Naive thymus-derived CD8-positive, alpha-beta T cell (primary cell): ENCODE results near the gene ARNT2. TPM values are rescaled to one million over a fixed set of nuclear protein-coding genes. Genes with fewer than 3 reads are reported as not detected.

ENCODE experiments used
- ATAC-seq, 2 donors: fragments of 150-1000 bp; cut with Tn5 transposase in 1 of 2; sonication (Bioruptor Pico), chemical (Tn5 transposase) in 1 of 2; 1 replicate in 1 of 2; 2 replicates in 1 of 2; pipeline ENCODE4 v1.10.0; 2021; ENCODE audit warnings: mild to moderate bottlenecking in 2 of 2, moderate library complexity in 2 of 2
- POLR2A ChIA-PET: fragments of 350-600 bp; sonication (Branson Sonifier 250); formaldehyde crosslinking; loops from one replicate; lab custom pipeline; 2021; ENCODE audit warnings: antibody characterized with exemption; lab: Charles Lee
- DNase-seq, 10 donors: peaks; one replicate each; pipeline versions ENCODE4 v3.0.0 to v3.0.0-alpha.2; 2020 to 2022
- H3K27ac Mint-ChIP-seq, 10 donors: one replicate each; pipeline ENCODE4 v1.8.0; 2020 to 2022; ENCODE audit warnings: mild to moderate bottlenecking in 10 of 10, mixed read lengths in 10 of 10, moderate library complexity in 4 of 10, inconsistent platforms in 1 of 10
- H3K27me3 Mint-ChIP-seq, 5 donors: one replicate each; pipeline ENCODE4 v1.8.0; 2021 to 2022; ENCODE audit warnings: mixed read lengths in 5 of 5
- H3K36me3 Mint-ChIP-seq, 3 donors: one replicate each; pipeline ENCODE4 v1.8.0; 2020 to 2022; ENCODE audit warnings: mixed read lengths in 3 of 3, mild to moderate bottlenecking in 2 of 3, inconsistent platforms in 1 of 3
- H3K4me1 Mint-ChIP-seq, 4 donors: one replicate each; pipeline ENCODE4 v1.8.0; 2021 to 2022; ENCODE audit warnings: mixed read lengths in 4 of 4
- H3K4me3 Mint-ChIP-seq, 10 donors: one replicate each; pipeline ENCODE4 v1.8.0; 2020 to 2022; ENCODE audit warnings: mild to moderate bottlenecking in 10 of 10, mixed read lengths in 10 of 10, moderate library complexity in 6 of 10, inconsistent platforms in 1 of 10
- H3K9me3 Mint-ChIP-seq, 9 donors: one replicate each; pipeline ENCODE4 v1.8.0; 2020 to 2022; ENCODE audit warnings: mixed read lengths in 9 of 9, mild to moderate bottlenecking in 3 of 9, inconsistent platforms in 1 of 9, moderate library complexity in 1 of 9
- polyA plus RNA-seq, 3 donors: library from polyadenylated mRNA; unstranded; fragments of 300-500 nt; fragmentation: Illumina TruSeq; gene quantifications; one replicate each; pipeline ENCODE4 v1.2.3, GENCODE V29; 2021
- total RNA-seq, 8 experiments: library from RNA in 2 of 8; stranded (reverse) in 2 of 8; gene quantifications; one replicate each; pipeline ENCODE4 v1.2.3 and lab custom pipeline; 2021 to 2026

Gene ARNT2
- total and polyA plus RNA-seq, 5 experiments from 2014 or later, result not detected

DNA sequence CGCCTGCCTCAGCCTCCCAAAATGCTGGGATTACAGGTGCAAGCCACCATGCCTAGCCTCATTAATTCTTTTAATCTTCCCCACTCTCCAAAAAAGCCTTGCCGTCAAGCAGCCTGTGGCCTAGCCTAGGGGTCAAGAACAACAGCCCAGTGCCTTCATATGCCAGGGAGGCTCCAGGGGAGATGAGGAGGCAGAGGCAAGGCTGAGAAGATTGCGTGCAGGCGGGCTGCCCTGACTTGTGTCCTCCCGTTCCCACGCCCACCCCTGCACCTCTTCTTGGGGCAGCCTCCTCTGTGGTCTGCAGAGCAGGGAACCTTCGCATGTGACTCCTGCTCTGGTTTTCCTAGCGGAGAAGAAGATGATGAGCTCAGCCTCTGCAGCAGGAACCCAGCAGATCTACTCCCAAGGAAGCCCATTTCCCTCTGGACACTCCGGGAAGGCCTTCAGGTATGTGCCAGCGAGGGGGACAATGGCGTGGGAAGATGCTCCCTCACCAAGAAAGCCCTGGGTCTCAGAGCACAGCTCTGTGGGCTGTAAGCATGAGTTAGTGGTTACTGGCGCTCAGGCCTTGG is 172.4 kb downstream of the ARNT2 start:
- ATAC-seq, result no peak
- Mint-ChIP-seq H3K9me3 (peaks cover 0 to 2% (median 0%) of the 10 kb centered on the region in 9 donors), H3K27me3 (peaks cover 0 to 15% (median 0%) of the 10 kb centered on the region in 5 donors), H3K4me3 (no peak overlapping the region), H3K36me3 (no peaks in the 10 kb centered on the region), H3K27ac (no peak overlapping the region), H3K4me1 (no peaks in the 10 kb centered on the region)
- no peak for DNase-seq
- POLR2A ChIA-PET, result no interaction called here

DNA sequence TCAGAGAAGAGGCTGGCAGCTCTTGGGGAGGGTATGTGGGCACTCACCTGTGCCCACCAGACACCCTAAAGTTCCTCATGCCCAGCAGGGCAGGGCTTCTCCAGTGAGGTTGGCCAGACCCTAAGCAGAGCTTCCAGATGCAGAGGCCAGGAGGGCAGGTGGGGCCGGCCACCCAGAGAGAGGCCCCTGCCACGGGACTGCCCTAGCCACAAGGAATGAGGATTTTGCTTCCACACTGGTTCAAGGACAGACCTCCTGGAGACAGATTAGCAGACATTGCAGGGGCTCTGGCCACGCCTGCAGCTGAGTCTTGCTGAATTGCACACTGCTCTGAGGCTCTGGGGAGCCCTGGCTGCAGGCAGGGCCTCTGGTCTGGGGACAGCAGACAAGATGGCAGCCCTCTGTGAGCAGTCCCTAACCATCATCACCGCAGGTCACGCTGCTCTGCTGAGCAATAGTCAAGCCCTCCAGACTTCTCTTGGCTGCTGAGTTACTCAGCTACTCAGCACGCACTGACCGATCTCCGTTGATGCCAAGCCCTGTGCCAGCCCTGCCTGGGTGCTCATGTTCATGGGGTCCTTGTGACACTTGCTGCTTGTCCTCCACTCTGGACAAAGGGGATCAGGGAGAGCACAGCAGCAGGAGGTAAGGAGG is 173.5 kb downstream of the ARNT2 start:
- H3K9me3 Mint-ChIP-seq, result peaks cover 0 to 2% (median 0%) of the 10 kb centered on the region in 9 donors
- DNase-seq, result no peak
- H3K4me3 Mint-ChIP-seq, result no peak overlapping the region
- H3K27ac Mint-ChIP-seq, result no peak overlapping the region
- ATAC-seq, result no peak
- peaks cover 0 to 11% (median 0%) of the 10 kb centered on the region in 5 donors for H3K27me3 Mint-ChIP-seq
- POLR2A ChIA-PET, result interaction anchor here (0.6 kb wide), 1 partner anchor 184 kb away, joined by 3 read pairs; no protein-coding TSS in a partner anchor
- H3K4me1 Mint-ChIP-seq, result no peaks in the 10 kb centered on the region
- H3K36me3 Mint-ChIP-seq, result no peaks in the 10 kb centered on the region

DNA sequence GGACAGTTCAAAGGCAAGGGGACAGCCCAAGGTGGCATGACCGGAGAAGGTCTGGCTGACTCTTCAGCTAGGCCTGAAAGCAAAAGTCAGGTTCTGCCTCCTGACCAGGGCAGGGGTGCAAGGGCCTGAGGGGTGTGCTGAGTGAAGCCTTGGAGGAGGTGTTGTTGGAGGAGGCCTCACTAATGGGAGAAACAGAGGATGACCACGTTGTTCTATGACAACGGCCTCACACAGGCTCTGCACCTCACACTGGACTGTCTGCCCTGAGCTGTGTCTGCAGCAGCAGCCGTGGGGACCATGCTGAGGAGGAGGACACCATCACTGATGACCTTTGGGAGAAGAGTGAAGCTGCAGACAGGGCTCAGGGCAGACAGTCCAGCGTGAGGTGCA is 174.0 kb downstream of the ARNT2 start:
- Mint-ChIP-seq H3K4me3 (no peak overlapping the region), H3K4me1 (no peaks in the 10 kb centered on the region), H3K27ac (no peak overlapping the region), H3K27me3 (peaks cover 0 to 15% (median 0%) of the 10 kb centered on the region in 5 donors), H3K9me3 (peaks cover 0 to 2% (median 0%) of the 10 kb centered on the region in 9 donors), H3K36me3 (no peaks in the 10 kb centered on the region)
- ATAC-seq (no peak), DNase-seq (no peak)
- POLR2A ChIA-PET, result no interaction called here

DNA sequence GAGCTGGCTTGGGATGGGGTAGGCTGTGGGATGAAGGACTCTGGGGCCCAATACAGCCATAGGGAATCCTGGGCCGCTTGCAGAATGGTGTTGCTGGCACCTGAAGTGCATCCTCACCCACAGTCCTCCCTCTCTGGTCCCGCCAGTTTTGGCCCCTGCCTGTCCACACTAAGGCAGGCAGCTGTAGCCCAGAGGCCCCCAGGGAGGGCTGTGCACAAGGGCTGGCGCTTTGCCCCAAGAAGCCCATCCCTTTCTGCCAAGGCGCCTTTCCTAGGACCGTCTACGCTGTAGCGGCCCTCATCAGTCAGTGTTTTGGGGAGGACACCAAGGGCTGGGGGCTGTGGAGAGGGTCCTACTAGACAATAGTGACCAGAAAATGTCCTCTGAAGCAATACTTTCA is 174.7 kb downstream of the ARNT2 start:
- no peaks in the 10 kb centered on the region for H3K36me3 Mint-ChIP-seq
- peaks cover 0 to 18% (median 5%) of the 10 kb centered on the region in 5 donors for H3K27me3 Mint-ChIP-seq
- no peak for ATAC-seq
- no peak for DNase-seq
- H3K4me3 Mint-ChIP-seq, result no peak overlapping the region
- H3K4me1 Mint-ChIP-seq, result no peaks in the 10 kb centered on the region
- H3K27ac Mint-ChIP-seq, result no peak overlapping the region
- POLR2A ChIA-PET, result no interaction called here
- peaks cover 0 to 2% (median 0%) of the 10 kb centered on the region in 9 donors for H3K9me3 Mint-ChIP-seq

- Mint-ChIP-seq H3K36me3 (no peaks in the 10 kb centered on the region), H3K9me3 (no peaks in the 10 kb centered on the region), H3K4me3 (no peak overlapping the region), H3K27ac (no peak overlapping the region), H3K27me3 (peaks cover 0 to 15% (median 7%) of the 10 kb centered on the region in 5 donors), H3K4me1 (no peaks in the 10 kb centered on the region)
- no peak for ATAC-seq
- no peak for DNase-seq
- POLR2A ChIA-PET, result no interaction called here
These were observed 175.4 kb downstream of the ARNT2 start for GRCh38 chr15:80579611-80580010.

DNA sequence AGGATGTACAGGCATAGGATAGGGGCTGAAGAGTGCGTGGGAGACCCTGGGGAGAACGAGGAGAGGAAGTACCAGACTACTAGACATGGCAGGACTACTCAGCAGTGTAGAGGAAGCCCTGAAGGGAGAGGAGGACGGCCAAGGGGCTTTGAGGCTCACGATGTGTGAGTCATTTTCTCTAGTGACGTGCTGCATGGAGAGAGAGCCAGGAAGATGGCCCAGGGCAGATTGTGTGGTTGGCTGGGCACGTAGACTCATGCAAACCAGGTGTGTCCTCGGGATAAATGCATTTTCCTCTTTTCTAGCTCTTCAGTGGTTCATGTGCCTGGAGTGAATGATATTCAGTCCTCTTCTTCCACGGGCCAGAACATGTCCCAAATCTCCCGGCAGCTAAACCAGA is 175.9 kb downstream of the ARNT2 start:
- Mint-ChIP-seq H3K36me3 (no peaks in the 10 kb centered on the region), H3K4me3 (no peak overlapping the region), H3K27me3 (peaks cover 0 to 13% (median 7%) of the 10 kb centered on the region in 5 donors), H3K27ac (no peak overlapping the region), H3K9me3 (no peaks in the 10 kb centered on the region), H3K4me1 (no peaks in the 10 kb centered on the region)
- DNase-seq (no peak), ATAC-seq (no peak)
- POLR2A ChIA-PET, result no interaction called here

DNA sequence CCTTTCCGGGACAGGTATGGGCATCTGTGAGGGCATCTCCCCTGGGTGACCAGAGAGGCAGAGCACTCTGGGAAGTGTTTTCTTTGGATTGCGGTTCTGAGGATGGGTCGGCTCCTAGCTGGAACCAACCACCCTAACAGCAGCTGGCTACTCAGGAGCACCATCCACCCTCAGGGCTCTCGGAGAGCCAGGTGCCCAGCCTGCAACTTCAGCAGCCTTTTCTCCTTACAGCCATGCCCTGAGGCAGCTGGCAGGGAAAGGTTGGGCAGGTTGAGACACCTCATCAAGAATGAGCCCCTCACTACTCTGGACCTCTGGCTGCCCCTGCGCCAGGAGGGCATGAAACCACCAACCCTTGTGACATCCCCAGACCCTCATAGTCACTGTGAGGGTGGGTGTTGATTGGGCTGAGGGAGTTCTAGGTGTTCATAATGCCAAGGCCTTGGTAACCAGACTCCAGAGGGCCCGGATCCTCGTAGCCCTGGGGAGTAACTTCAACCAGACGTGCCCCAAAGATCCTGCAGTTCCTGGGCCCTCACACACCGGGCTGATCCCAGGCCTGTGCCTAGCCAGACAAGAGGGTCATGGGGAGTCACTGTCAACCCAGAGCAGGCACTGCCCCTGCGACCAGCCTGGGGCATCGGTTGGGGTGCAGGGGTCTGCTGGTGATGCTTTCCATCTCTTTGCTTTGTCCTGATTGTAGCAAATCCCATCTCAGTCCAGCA is 176.5 kb downstream of the ARNT2 start:
- H3K4me1 Mint-ChIP-seq, result no peaks in the 10 kb centered on the region
- DNase-seq (peak in 1 of 10 donors; percentile 34), ATAC-seq (no peak)
- no peak overlapping the region for H3K27ac Mint-ChIP-seq
- H3K36me3 Mint-ChIP-seq, result no peaks in the 10 kb centered on the region
- POLR2A ChIA-PET, result no interaction called here
- H3K4me3 Mint-ChIP-seq, result no peak overlapping the region
- no peaks in the 10 kb centered on the region for H3K9me3 Mint-ChIP-seq
- H3K27me3 Mint-ChIP-seq, result peaks cover 0 to 13% (median 7%) of the 10 kb centered on the region in 5 donors

GRCh38 chr15:80581976-80582375 is 177.8 kb downstream of the ARNT2 start:
- Mint-ChIP-seq H3K36me3 (no peaks in the 10 kb centered on the region), H3K9me3 (no peaks in the 10 kb centered on the region), H3K4me3 (no peak overlapping the region), H3K4me1 (no peaks in the 10 kb centered on the region), H3K27me3 (peaks cover 0 to 13% (median 9%) of the 10 kb centered on the region in 5 donors), H3K27ac (no peak overlapping the region)
- ATAC-seq (no peak), DNase-seq (peak in 1 of 10 donors; percentile 11)
- POLR2A ChIA-PET, result no interaction called here

DNA sequence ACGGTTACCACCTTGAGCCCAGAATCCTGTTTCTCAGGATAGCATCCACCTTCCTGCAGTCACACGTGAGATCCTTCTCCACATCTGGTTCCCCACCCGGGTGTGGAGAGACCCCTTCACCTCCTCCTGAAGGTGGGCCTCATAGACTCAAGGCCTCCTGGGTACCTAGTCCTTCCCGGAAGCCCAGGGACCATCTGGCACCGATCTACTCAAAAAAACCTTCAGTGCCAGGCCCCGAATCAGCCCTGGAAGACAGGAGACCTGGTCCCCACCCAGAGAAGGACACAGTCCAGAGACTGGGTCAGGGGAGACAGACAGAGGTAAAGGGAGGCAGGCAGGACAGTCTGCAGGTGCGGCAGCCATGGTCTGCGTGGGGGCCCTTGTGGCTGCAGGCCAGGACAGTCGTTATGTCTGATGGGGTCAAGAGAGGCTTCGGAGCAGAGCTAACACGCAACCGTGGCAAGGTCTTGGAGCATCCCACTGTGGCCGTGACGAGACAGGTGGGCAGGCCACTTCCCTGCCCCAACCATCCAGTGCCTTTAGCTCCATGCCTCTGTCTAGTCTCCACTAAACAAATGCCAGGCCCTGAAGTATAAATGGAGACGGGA is 178.7 kb downstream of the ARNT2 start:
- no peak for ATAC-seq

GRCh38 chr15:80584561-80584964 is 180.4 kb downstream of the ARNT2 start:
- H3K4me1 Mint-ChIP-seq, result no peaks in the 10 kb centered on the region
- ATAC-seq, result no peak
- POLR2A ChIA-PET, result no interaction called here
- no peaks in the 10 kb centered on the region for H3K36me3 Mint-ChIP-seq
- H3K9me3 Mint-ChIP-seq, result no peaks in the 10 kb centered on the region
- no peak overlapping the region for H3K27ac Mint-ChIP-seq
- peaks cover 0 to 10% (median 9%) of the 10 kb centered on the region in 5 donors for H3K27me3 Mint-ChIP-seq
- no peak for DNase-seq
- no peak overlapping the region for H3K4me3 Mint-ChIP-seq

More for the DNA sequence above, 178.7 kb downstream of the ARNT2 start:
- Mint-ChIP-seq H3K36me3 (no peaks in the 10 kb centered on the region), H3K9me3 (no peaks in the 10 kb centered on the region), H3K27me3 (peaks cover 0 to 12% (median 9%) of the 10 kb centered on the region in 5 donors), H3K4me1 (no peaks in the 10 kb centered on the region), H3K4me3 (no peak overlapping the region), H3K27ac (peak overlapping the region in 1 of 10 donors; percentile 51)
- POLR2A ChIA-PET, result no interaction called here
- DNase-seq, result no peak

DNA sequence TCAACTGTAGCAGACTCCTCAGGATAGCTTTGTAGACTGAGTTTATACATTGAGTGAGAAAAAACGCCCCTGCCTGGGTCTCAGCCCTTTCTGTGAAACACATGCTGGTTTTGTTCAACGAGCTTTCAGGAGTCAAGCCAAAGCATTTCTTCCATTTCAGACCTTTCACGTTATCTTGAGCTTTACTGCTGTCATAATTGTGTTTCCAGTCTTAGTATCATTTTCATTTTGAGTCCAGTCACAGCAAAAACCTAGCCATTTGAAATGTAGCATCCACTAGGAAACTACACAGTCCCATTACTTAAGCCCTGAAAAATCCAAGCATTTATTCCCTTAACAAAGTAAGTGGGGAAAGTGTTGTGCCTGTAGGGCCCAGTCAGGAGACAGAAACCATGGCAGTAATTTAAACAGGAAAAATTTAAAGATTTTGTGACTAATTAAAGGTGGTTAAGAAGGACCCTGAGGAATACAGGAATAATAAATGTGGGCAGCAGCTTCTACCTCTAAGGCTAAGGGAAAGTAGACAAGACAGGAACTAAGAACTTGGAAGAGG is 180.9 kb downstream of the ARNT2 start:
- Mint-ChIP-seq H3K9me3 (no peaks in the 10 kb centered on the region), H3K4me1 (no peaks in the 10 kb centered on the region), H3K4me3 (no peak overlapping the region), H3K36me3 (no peaks in the 10 kb centered on the region), H3K27ac (no peak overlapping the region), H3K27me3 (peaks cover 0 to 10% (median 9%) of the 10 kb centered on the region in 5 donors)
- no peak for ATAC-seq
- POLR2A ChIA-PET, result no interaction called here
- DNase-seq, result no peak

DNA sequence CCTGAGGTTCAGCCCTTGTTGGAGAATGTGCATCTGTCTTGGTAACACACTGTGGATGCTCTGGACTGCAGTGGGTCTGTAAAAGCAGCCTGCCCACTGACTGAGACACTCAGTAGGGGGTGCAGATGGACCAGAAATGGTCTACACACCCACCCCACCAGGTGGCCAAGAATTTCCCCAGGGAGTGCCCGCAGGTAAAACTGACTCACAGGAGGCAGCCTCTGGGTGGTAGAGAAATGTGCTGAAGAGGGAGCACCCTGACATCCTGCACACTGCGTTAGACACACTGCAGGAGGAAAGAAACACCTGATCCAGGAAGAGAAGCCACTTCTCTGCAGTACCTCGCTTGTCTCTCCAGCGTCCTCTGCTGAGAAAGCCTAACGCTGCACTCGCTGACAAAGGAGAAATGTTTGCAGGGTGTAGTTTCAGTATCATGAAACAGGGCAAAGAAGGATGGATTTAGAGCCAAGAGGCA is 181.4 kb downstream of the ARNT2 start:
- Mint-ChIP-seq H3K4me1 (no peaks in the 10 kb centered on the region), H3K27ac (no peak overlapping the region), H3K36me3 (no peaks in the 10 kb centered on the region), H3K27me3 (peaks cover 0 to 10% (median 9%) of the 10 kb centered on the region in 5 donors), H3K4me3 (no peak overlapping the region), H3K9me3 (no peaks in the 10 kb centered on the region)
- POLR2A ChIA-PET, result no interaction called here
- ATAC-seq, result no peak
- DNase-seq, result no peak
